ENCODE data around the gene PLB1.

DNA sequence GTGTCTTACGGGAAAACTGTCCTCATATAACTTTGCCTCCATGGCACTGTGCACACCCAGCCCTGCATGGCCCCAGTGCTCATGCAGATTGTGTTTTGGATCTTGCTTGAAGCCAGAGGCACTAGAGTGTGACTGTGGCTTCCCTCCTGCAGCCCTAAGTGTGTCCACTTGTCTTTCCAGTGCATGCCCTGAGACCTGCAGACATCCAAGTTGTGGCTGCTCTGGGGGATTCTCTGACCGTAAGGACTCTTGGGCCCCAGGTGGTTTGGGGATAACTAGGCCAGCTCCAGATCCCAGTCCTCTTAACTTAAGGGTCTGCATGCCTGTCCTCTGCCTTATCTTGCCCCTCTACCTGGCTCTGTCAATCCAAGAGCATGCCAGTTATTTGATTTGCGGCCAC is 96.6 kb downstream of the PLB1 start:
- TF ChIP-seq EZH2 (IDR thresholded peaks at IDR 0.05) (no peak), POLR2AphosphoS5 (IDR thresholded peaks at IDR 0.05; ENCODE audit: borderline replicate concordance, low read depth, low read length) (no peak), FOXP2 (optimal IDR thresholded peaks at IDR 0.05; ENCODE audit: control extremely low read depth, extremely low read length, insufficient read depth) (no peak)
